Adipocyte (in vitro differentiated cells): ENCODE data around the gene TUBB4B.

Source experiments
- DNase-seq: peaks from one replicate; pipeline ENCODE4 v3.0.0-alpha.2; 2015; ENCODE audit warnings: low read depth
- H3K27me3 ChIP-seq: replicated peaks from 2 replicates; pipeline ENCODE4 v1.7.0; 2013; ENCODE audit warnings: mild to moderate bottlenecking, low read length, moderate library complexity; ENCODE audit not compliant: control insufficient read depth, insufficient read depth
- H3K36me3 ChIP-seq: 2 replicates; pipeline ENCODE4 v1.7.0; 2013; ENCODE audit warnings: low read length, mild to moderate bottlenecking, moderate library complexity; ENCODE audit not compliant: control insufficient read depth, insufficient read depth, severe bottlenecking
- H3K4me1 ChIP-seq: 2 replicates; pipeline ENCODE4 v1.7.0; 2013; ENCODE audit warnings: mild to moderate bottlenecking, low read length, moderate library complexity; ENCODE audit not compliant: control insufficient read depth, insufficient read depth
- H3K4me3 ChIP-seq: 2 replicates; pipeline ENCODE4 v1.7.0; 2013; ENCODE audit warnings: mild to moderate bottlenecking, low read length, moderate library complexity
- H3K9ac ChIP-seq: 2 replicates; pipeline ENCODE4 v1.7.0; 2013; ENCODE audit warnings: mild to moderate bottlenecking, low read length, moderate library complexity
- H3K9me3 ChIP-seq: 2 replicates; pipeline ENCODE4 v1.7.0; 2013; ENCODE audit warnings: mild to moderate bottlenecking, low read length, moderate library complexity; ENCODE audit not compliant: control insufficient read depth

Gene TUBB4B

GRCh38 chr9:137221095-137221505 lies 20.0 kb upstream of the TUBB4B start:
- no peak overlapping the region for H3K4me3 ChIP-seq
- H3K9me3 ChIP-seq = no peaks in the 10 kb centered on the region
- H3K4me1 ChIP-seq = peaks cover 32% of the 10 kb centered on the region
- no peak for DNase-seq
- no peaks in the 10 kb centered on the region for H3K36me3 ChIP-seq
- H3K9ac ChIP-seq = no peak overlapping the region
- H3K27me3 ChIP-seq = no peaks in the 10 kb centered on the region

DNA sequence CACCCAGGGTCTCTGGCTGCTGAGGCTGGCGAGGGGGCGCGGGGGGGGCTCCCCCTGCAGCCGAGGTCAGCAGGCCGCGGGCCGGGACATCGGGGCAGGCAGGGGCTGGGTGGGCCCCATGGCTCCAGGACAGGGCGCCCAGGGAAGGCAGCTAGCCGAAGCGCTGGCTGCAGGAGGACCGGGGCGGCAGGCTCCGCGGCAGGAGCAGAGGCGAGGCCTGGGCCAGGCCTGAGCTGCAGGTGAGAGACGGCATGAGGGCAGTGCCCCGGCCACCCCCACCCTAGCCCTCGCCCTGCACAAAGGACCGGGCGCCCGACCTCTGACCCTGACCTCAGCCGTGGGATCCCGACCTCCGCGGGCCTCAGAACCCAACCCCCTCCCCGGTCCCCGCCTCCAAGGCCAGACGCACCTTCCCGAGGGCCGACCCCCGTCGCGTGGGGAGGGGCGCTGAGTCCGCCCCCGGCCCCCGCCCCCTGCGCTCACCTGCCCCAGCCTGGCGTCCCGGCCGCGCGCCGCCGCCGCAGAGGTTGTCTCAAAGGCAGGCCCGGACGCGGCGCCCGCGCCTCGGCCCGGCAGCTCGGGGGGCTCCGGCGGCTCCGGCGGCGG lies 19.5 kb upstream of the TUBB4B start:
- H3K9ac ChIP-seq = no peak overlapping the region
- DNase-seq = no peak
- H3K36me3 ChIP-seq = no peaks in the 10 kb centered on the region
- no peaks in the 10 kb centered on the region for H3K9me3 ChIP-seq
- no peak overlapping the region for H3K4me3 ChIP-seq
- no peaks in the 10 kb centered on the region for H3K27me3 ChIP-seq
- H3K4me1 ChIP-seq = peaks cover 31% of the 10 kb centered on the region

DNA sequence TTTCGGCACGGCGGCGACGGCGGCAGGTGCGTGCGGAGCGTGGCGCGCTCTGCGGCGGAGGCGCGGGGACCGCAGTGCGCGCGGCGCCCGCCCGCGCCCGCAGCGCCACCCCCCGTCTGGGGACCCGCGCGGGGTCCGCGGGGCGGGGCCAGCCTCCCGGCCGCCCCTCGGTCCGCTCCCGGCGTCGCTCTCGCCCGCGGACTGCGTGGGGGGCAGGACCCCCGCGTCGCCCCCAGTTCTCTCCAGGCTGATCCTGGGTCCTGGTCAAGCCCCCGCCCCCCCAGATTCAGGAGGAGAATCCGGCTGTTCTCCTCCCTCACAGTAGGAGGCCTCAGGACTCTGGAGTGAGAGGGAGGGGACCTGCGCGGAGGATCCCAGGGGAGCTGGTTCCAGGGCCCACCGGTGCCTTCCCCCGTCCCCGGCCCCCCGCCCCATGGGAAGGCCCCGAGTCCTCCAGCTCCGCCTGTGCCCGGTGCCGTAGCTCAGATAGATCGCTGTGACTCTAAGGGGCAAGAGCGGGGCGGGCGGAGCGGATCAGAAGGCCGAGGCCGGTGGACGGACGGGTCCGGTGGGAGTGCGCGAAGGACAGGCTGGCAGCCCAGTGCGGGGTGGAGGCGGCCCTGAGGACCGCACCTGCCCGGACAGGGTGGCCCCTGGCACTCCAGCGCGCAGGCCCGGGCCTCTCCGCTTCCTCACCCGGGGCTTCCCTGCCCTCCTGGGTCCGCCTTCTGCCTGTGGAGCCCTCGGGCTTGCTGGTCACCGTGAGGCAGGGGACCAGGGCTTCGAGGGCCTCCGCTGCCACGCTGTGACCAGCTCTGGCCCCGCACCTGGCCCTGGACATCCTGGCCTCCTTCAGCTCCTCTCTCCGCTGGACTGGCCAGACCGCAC lies 18.7 kb upstream of the TUBB4B start, which contains the start of gene RNF208:
RNF208 (minus strand) TSS at position 51 of the 888 bp plus-strand sequence. CDS start 1,028 bp downstream, outside the sequence.
- Histone ChIP-seq H3K4me1 (peaks cover 28% of the 10 kb centered on the region), H3K9me3 (no peaks in the 10 kb centered on the region), H3K4me3 (peak within 1 kb of the TSS; percentile 79), H3K36me3 (no peaks in the 10 kb centered on the region), H3K9ac (peak within 1 kb of the TSS; percentile 73), H3K27me3 (no peaks in the 10 kb centered on the region)
- DNase-seq = peak; percentile 48

- peak; percentile 100 for DNase-seq
These were observed 17.8 kb upstream of the TUBB4B start for GRCh38 chr9:137223078-137223970.

DNA sequence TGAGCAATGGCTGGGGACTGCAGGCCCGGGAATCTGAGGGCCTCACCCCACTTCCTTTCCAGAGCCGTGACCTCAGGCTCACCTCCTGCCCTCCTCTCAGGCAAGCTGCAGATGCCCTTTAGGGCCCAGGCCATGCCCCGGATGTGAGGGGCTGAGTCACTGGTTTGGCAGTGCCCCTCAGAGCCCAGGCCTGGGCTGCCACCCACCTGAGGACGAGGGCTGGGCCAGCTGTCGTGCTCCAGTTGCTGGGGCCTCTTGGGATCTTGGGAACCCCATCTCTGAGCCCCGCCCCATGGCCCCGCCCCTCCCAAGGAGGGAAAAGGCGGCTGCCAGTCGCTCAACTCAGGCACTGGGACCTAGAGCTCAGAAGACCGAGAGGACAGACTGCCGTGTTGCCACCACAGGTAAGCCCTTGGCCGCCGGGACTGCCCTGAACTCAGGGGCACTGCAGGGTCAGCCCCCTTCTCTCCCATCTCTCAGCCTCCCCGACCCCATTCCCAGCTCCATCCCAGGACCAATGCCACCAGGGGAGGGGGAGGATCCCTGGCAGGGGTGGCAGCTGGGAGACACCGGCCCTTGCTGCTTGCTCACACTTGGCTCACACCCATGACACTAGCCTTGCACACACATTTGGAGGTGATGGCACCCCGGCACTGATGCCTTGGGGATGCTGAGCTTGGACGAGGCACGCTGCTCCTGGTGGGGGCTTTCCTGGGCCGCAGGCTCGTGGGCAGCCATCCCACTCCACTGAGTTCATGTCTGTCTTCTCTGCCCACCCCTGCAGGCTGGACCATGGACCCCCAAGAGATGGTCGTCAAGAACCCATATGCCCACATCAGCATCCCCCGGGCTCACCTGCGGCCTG lies 16.0 kb upstream of the TUBB4B start, which contains the start of gene CYSRT1:
CYSRT1 (plus strand) TSS at position 345 of the 865 bp plus-strand sequence; CDS start at position 793, 448 bp downstream.
- peak within 1 kb of the TSS; percentile 92 for H3K4me3 ChIP-seq
- DNase-seq = no peak
- no peaks in the 10 kb centered on the region for H3K36me3 ChIP-seq

More at GRCh38 chr9:137223078-137223970, 17.8 kb upstream of the TUBB4B start:
- Histone ChIP-seq H3K9ac (peak overlapping the region; percentile 97), H3K36me3 (no peaks in the 10 kb centered on the region), H3K4me3 (peak overlapping the region; percentile 92), H3K27me3 (no peaks in the 10 kb centered on the region), H3K9me3 (no peaks in the 10 kb centered on the region), H3K4me1 (peaks cover 23% of the 10 kb centered on the region)

GRCh38 chr9:137225699-137226331 lies 15.3 kb upstream of the TUBB4B start:
- peaks cover 17% of the 10 kb centered on the region for H3K27me3 ChIP-seq
- H3K4me1 ChIP-seq = peaks cover 15% of the 10 kb centered on the region
- H3K36me3 ChIP-seq = no peaks in the 10 kb centered on the region
- DNase-seq = no peak
- H3K9ac ChIP-seq = no peak overlapping the region
- H3K4me3 ChIP-seq = no peak overlapping the region
- no peaks in the 10 kb centered on the region for H3K9me3 ChIP-seq

More for the DNA sequence above, 16.0 kb upstream of the TUBB4B start, which contains the start of gene CYSRT1:
- Histone ChIP-seq H3K9me3 (no peaks in the 10 kb centered on the region), H3K4me1 (peaks cover 15% of the 10 kb centered on the region), H3K27me3 (peaks cover 12% of the 10 kb centered on the region), H3K9ac (peak within 1 kb of the TSS; percentile 97)

DNA sequence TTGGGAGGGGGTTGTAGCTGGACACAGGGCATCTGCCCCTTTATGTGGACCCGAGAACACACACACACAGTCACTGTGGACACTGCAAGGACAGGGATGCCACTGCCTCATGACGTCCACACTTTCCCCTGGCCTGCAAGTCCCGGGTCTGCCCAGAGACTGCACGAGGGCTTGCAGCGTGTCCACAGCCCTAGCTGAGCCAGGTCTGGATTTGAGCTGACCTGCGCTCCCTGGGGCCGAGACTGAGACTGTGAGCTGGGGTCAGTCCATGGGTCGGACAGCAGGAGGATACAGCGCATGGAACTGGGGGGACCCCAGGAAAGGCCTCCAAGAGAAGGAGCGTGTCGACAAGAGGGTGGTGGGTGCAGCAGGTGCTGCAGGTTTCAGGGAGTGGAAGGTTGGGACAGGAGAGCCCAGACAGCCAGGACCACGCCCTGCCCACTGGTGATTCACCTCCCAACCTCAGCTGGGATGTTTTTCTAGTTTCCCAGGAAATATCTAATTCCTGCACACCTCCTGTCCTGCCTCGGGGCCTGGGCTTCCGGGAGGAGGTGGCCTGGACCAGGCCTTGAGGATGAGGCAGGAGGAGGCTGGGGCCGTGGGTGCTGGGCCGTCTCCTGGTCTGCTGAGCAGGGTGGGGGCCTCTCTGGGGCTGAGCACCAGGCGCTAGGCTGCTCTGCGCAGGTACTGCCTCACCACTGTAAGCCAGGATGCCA lies 14.6 kb upstream of the TUBB4B start:
- DNase-seq = no peak
- peaks cover 15% of the 10 kb centered on the region for H3K4me1 ChIP-seq

DNA sequence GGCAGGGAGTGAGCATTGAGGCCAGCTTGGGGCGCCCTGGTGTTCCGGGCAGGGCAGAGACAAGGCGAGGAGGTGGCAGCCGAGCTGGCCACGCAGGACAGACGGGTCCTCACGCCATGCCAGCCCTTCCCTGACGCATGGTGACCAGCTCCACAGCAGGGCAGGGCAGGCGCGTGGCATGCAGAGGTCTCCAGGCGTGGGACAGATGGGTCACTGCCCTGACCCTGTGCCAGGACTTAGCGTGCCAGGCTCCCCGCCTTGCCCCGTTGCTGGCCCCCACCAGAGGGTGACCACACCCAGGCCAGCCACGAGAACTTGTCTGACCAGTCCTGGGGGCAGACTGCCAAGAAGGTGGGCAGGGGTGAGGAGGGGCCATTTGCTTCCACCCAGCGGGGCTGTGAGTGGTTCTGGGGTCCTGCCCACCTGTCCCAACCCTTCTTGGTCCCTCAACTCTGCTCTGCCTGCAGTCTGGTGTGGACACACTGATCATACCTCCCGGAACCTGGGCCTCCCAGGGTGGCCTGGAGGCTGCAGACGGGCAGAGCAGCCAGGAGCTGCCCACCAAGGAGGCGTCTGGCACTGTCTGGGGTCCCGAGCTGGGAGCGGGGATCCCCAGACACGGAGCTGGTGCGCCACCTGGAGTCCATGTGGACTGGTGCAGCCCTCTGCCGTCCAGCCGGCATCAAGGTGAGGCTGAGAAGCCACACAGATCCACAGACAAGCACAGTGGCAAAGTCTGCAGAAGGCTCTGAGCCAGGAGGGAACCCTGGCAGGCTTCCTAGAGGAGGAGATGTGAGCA lies 13.8 kb upstream of the TUBB4B start, which contains the start of gene RNF224:
RNF224 (plus strand) TSS at position 449 of the 799 bp plus-strand sequence. CDS start 834 bp downstream, outside the sequence.
- Histone ChIP-seq H3K27me3 (peaks cover 24% of the 10 kb centered on the region), H3K36me3 (no peaks in the 10 kb centered on the region), H3K4me3 (no peak within 1 kb of the TSS), H3K9ac (peak within 1 kb of the TSS; percentile 41), H3K4me1 (peaks cover 15% of the 10 kb centered on the region), H3K9me3 (no peaks in the 10 kb centered on the region)
- peak; percentile 88 for DNase-seq

More for the DNA sequence above, 14.6 kb upstream of the TUBB4B start:
- H3K9me3 ChIP-seq = no peaks in the 10 kb centered on the region
- no peaks in the 10 kb centered on the region for H3K36me3 ChIP-seq
- H3K4me3 ChIP-seq = no peak overlapping the region
- H3K9ac ChIP-seq = peak overlapping the region; percentile 41
- H3K27me3 ChIP-seq = peaks cover 19% of the 10 kb centered on the region
